KOPT-K1 (cell line): ENCODE results near the gene MED13L.

Experiments used
- H3K27ac ChIP-seq: fragments of 200-600 bp; sonication (generic); 2 replicates; pipeline ENCODE4 v1.5.1; 2016; ENCODE audit warnings: antibody characterized with exemption, mild to moderate bottlenecking, low read depth, low read length; ENCODE audit not compliant: poor library complexity, severe bottlenecking
- H3K36me3 ChIP-seq: fragments of 200-600 bp; sonication (generic); 2 replicates; pipeline ENCODE4 v1.5.1; 2017; ENCODE audit warnings: antibody characterized with exemption, mild to moderate bottlenecking, low read length, moderate library complexity; ENCODE audit not compliant: insufficient read depth
- H3K9me3 ChIP-seq: fragments of 200-600 bp; sonication (generic); 2 replicates; pipeline ENCODE4 v1.5.1; 2017; ENCODE audit warnings: antibody characterized with exemption, low read length, mild to moderate bottlenecking; ENCODE audit not compliant: insufficient read depth, poor library complexity, severe bottlenecking

Gene MED13L

DNA sequence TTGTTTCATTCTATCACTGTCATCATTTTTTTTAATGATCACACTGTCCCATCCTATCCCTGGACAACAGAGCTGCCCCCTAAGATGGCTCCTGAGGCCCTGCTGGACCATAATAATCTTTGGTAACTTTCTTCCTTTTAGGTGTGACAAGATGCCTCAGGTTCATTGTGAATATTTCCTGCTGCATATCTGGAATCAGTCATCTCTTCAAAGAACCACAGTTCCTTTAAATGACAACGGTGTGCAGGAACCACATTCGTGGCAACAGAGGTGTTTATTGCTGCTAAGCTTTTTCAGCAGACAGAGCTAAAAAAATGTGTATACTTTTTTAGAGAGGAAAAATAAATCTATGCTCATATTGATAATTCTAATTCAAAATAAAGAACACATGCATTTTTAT, 312.9 kb downstream of the MED13L start:
- no peaks in the 10 kb centered on the region for H3K9me3 ChIP-seq
- no peak overlapping the region for H3K27ac ChIP-seq
- peaks cover 99% of the 10 kb centered on the region for H3K36me3 ChIP-seq

DNA sequence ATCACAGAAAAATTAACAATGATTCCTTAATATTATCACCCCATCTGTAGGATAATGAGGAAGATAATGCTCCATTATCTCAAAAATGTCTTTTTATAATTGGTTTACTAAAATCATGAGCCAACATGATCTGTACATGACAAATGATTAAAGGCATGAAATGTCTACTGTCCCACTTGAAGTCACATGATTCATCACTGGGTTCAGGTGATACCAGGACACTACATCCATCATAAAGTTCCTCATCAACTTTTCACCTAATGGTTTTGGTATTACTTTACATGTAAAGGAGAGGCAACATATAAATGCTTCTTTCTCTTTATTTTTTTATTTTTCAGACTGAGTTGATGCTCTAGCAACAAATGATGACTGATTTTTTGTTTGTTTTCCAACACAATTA, 313.3 kb downstream of the MED13L start:
- peaks cover 97% of the 10 kb centered on the region for H3K36me3 ChIP-seq
- H3K27ac ChIP-seq: no peak overlapping the region

DNA sequence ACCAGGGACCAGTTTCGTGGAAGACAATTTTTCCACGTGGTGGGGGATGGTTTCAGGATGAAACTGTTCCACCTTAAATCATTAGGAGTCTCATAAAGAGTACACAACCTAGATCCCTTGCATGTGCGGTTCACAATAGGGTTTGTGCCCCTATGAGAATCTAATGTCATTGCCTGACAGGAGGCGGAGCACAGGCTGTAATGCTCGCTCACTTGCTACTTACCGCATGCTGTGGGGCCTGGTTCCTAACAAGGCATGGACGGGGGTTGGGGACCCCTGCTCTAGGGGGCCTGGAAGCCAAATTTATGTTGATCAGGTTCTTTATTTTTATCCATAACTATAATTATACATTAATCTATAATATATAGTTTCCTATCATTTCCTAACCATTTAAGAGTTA, 315.3 kb downstream of the MED13L start:
- Histone ChIP-seq H3K9me3 (no peaks in the 10 kb centered on the region), H3K36me3 (peaks cover 97% of the 10 kb centered on the region), H3K27ac (no peak overlapping the region)

More for the DNA sequence above, 313.3 kb downstream of the MED13L start:
- H3K9me3 ChIP-seq: no peaks in the 10 kb centered on the region

DNA sequence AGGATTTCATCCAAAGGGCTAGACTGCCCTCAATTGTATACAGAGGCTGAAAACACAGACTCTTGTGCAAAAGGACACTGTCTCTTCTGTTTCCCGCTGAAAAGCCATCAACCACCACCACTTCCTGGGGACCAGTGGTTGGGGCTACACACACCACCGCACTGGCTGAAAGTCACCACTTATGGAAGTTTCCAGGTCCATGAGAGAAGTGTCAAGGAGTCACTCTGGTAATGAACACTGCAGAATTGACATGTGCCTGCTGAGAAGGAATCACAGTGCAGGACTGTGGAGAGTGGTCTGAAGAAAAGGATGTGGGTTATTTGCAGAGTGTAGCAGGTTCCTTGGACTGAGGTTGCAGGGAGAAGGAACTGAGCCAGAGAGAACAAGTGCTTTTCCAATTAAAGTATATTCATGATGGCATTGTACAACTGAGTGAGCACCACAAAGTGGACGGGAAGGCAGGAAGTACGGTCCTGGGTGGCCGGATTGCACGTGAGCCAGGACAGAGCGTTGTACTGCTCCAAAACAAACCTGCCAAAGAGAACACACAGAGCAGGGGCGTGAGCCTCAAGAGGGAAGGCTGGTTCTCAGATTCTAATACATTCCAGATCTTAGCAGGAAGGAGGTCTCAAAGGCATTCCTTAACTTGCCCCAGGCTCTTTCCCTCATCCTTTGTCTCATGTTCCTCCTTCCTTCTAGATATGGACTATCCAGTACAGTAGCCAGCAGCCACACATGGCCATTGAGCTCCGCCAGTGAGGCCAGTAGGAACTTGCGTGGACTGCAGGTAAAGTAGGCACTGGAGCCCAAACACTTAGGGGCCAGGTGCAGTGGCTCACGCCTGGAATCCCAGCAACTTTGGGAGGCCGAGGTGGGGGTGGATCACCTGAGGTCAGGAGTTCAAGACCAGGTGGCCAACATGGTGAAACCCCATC, 316.4 kb downstream of the MED13L start:
- Histone ChIP-seq H3K27ac (no peak overlapping the region), H3K36me3 (peaks cover 93% of the 10 kb centered on the region), H3K9me3 (no peaks in the 10 kb centered on the region)

DNA sequence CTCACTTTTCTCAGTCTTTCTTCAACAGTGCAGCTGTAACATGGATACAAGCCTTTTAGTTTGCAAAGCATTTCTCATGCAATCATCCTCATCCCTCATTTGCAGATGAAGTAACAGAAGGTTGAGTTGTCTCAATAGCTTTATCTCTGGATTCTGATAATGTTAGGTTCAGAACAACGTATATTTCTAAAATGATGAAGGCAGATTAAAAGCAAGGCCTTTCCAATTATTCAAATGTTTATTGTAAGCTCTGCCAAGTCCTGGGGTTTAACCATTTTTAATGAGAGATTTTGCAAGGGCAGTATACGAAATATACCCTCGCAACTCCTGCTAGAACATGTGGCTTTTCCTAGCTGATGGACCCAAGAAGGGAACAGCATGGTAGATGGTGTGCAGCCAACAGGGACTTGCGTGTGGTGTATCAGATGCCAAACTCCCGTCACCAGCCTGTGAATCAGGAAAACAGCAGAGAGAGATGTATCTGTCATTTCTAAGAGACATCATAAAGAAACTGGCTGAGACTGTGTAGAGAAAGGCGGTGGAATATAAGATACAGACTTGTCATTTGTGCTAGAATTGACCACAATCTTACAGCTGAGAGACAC, 319.7 kb downstream of the MED13L start:
- H3K36me3 ChIP-seq: peaks cover 59% of the 10 kb centered on the region
- H3K27ac ChIP-seq: no peak overlapping the region
- no peaks in the 10 kb centered on the region for H3K9me3 ChIP-seq

DNA sequence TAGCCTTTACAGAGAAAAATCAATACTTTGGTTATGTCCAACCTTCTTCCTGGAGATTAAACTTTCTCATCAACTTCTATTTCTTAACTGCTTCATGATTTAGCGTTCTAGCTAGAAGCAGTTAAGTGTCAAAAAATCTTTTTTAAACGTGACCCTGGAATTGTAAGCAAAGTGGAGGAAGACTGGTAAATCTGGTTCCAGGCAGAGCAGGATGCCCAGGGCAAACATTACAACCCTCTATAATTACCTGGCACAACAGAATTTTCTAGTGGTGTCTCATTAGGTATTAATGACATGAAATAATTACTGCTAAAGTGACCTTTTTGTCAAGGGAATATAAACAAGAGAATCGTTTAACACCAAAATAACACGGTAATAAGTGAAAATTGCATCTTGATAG, 320.8 kb downstream of the MED13L start:
- no peak overlapping the region for H3K27ac ChIP-seq
- H3K9me3 ChIP-seq: no peaks in the 10 kb centered on the region
- peaks cover 48% of the 10 kb centered on the region for H3K36me3 ChIP-seq

DNA sequence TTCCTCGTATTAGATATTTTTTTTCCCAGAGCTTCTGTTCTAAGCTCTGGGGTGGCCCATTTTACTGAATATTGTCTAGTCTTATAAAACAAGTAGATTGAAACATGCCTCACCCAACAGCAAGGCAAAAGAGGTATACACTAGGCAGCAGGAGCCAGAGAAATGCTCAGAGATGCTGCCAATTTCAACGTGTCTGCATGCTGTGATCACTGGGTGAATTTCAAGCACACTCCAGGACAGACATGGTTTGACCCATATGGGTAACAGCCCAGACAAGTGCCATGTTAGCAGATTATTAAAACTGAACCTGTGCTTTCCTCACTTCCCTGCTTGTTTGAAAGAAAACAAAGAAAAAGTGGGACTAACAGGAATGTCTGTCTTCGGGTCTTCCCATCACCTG, 321.3 kb downstream of the MED13L start:
- no peaks in the 10 kb centered on the region for H3K9me3 ChIP-seq
- H3K27ac ChIP-seq: no peak overlapping the region
- peaks cover 44% of the 10 kb centered on the region for H3K36me3 ChIP-seq

DNA sequence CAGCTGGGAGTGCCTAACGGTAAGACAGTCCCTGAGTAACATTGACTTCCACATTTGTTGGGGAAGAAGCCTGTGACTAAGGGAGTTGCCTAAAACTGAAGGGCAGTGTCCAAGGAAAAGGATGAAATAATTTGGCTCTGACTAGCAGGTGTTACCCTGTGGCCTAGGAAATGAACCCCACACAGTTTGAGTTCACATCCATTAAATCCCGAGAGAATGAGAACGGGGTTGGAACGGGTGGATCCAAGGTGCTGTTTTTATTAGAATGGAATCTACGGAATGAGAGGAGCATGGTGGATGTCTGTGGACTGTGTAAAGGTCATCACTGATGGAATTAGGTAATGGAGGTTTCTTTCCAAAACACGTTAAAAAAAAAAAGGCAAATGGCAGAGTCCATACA, 324.0 kb downstream of the MED13L start:
- peaks cover 24% of the 10 kb centered on the region for H3K36me3 ChIP-seq
- no peak overlapping the region for H3K27ac ChIP-seq
- H3K9me3 ChIP-seq: no peaks in the 10 kb centered on the region

DNA sequence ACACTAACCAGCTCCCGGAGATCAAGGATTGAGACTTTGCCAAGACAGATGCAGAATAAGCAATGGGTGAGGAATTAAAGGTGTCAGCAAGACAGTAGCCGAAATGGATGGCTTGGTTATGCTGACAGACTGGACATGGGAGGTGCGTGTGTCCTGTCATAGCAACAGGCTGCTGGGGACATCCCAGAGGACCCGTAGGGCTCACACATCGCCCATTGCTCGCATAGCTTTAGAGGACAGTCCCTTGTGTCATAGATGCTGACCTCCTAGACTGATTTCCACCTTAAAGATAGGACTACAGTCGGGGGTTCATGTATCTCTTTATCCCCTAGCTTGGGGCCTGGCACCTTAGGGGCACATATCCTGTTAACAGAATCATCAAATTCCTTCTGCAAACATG, 324.5 kb downstream of the MED13L start:
- H3K9me3 ChIP-seq: no peaks in the 10 kb centered on the region
- H3K27ac ChIP-seq: no peak overlapping the region

DNA sequence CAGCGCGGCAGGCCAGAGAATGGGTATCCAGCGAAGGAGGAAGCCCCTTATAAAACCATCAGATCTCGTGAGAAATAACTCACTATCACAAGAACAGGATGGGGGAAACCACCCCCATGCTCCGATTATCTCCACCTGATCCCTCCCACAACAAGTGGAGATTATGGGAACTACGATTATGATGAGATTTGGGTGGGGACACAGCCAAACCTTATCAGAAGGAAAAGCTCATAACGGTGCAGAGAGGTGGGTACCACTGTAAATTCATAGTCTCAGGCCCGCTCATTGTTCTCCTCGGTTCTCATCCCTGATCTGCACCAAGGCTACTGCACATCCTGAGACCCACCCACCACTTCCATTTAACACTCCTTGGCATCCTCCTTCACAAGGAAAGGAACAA, 326.5 kb downstream of the MED13L start:
- Histone ChIP-seq H3K9me3 (no peaks in the 10 kb centered on the region), H3K27ac (no peak overlapping the region), H3K36me3 (peaks cover 6% of the 10 kb centered on the region; the same call in 1 of the 2 replicates)

More for the DNA sequence above, 324.5 kb downstream of the MED13L start:
- H3K36me3 ChIP-seq: peaks cover 20% of the 10 kb centered on the region

DNA sequence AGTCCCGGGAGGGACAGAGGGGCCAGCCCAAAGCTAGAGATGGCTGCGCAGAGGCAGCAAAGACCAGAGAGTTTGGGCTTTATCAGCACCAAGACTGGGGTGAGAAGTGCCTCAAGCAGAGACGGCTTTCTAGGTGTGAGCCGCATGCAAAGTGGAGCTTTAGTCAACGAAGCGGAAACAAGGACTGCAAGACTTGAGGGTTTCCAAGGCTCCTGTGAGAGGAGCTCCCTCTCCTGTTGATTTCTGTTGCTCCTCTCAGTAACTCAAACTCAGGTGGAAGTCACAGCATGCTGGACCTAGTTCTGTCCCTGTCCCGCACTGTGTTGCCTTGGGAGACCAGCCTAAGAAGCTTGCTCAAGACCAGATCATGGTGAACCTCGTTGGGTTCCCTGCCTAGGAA, 327.8 kb downstream of the MED13L start:
- Histone ChIP-seq H3K9me3 (no peaks in the 10 kb centered on the region), H3K27ac (no peak overlapping the region), H3K36me3 (peaks cover 6% of the 10 kb centered on the region; the same call in 1 of the 2 replicates)

DNA sequence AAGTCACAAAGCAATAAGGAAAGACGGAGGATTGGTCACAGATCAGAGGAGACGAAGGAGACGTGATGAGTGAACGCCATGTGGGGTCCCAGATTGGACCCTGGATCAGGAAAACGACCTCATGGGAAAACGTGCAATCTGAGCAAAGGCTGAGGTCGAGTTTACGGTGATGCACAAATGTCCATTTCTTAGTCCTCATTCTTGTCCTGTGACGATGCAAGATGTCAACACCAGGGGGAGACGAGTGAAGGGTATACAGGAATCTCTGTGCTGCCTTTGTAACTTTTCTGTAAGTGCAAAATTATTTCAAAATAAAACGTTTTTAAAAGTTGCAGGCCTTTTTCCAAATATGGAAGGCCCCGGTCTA, 329.8 kb downstream of the MED13L start:
- Histone ChIP-seq H3K9me3 (no peaks in the 10 kb centered on the region), H3K27ac (no peak overlapping the region), H3K36me3 (peaks cover 6% of the 10 kb centered on the region; the same call in 1 of the 2 replicates)

DNA sequence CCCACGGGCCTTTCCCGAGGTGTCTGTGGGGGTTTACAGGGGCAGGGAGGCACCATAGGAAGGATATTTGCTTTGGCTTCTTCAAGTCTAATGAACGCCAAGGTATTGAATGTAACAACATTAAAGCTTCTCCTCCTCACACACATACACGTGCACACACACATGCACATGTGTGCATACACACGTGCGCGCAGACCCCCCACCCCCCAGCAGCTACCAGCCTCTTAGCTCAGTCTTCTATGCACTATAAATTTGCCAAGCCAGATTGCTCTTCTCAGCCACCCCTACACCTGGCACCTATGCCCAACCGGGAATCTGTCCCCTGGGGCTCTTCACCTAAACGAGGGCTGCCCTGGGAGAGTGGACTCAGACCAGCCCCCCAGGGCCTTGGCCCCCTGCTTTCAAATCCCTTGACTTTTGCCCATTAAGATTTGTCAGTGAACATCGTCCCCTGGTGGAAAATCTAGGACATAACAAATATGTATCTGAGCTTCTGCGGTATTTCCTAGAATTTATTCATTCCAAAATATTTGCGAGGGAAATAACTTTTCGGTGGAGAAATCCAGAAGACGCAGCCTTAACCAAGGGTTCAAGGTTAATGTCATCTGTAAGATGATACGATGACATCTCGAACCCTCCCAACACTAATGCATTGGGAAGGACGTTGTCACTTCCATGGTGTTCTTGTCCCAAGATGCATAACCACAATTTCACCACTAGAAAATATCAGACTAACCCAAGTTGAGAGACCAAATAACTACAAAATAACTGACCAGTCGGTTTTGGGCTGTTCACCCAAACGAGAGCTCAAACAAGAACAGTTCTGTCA, 330.4 kb downstream of the MED13L start:
- no peak overlapping the region for H3K27ac ChIP-seq
- no peaks in the 10 kb centered on the region for H3K9me3 ChIP-seq
- peaks cover 6% of the 10 kb centered on the region; the same call in 1 of the 2 replicates for H3K36me3 ChIP-seq

DNA sequence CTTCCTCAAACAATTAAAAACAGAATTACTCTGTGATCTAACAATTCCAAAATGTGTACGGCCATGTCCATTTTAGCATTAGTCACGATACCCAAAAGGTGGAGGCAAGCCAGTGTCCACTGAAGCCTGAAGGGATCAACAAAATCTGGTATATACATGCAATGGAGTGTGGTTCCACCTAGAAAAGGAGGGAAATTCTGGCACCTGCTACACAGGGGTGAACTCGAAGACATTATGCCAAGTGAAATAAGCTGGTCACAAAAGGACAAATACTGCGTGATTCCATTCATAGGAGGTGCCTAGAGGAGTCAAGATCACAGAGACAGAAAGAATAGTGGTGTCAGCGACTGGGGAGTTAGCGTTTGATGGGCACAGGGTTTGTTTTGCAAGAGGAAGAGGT, 331.4 kb downstream of the MED13L start:
- Histone ChIP-seq H3K9me3 (no peaks in the 10 kb centered on the region), H3K27ac (no peak overlapping the region), H3K36me3 (peaks cover 6% of the 10 kb centered on the region; the same call in 1 of the 2 replicates)

DNA sequence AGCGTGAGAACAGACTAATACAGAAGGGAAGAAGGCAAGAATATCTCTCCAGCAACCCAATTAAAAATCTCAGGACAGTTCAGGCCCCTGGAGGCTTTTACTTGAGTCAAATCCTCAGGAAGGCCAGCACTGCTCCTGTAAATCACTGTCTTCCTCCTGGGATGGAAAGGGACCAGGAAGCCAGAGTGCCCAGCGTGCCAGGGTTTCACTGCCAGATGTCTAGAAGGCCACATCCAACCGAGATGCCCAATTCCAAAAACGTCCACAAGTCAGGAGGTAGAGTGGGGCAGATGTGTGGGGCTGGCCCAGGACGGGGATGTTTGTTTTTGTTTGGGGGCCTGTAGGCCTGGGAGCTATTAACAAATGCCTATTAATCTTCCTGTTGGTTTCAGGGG, 332.0 kb downstream of the MED13L start:
- Histone ChIP-seq H3K9me3 (no peaks in the 10 kb centered on the region), H3K27ac (no peak overlapping the region), H3K36me3 (peaks cover 5% of the 10 kb centered on the region; the same call in 1 of the 2 replicates)
